ENCODE measurements around the gene SCYL2.
"Not testable (repeated sequence)": the region's sequence is repeated elsewhere in the genome, so short reads cannot be mapped to it uniquely, and the experiment has no call there.

Gene SCYL2

GRCh38 chr12:100265732-100266584, 1.0 kb upstream of the SCYL2 start:
- no peak for DNase-seq (ENCODE audit: low read depth in 2 of 2)

GRCh38 chr12:100266585-100266834, 467 bp upstream of the SCYL2 start:
- DNase-seq (ENCODE audit: low read depth in 2 of 2): no peak

GRCh38 chr12:100267603-100268281, 765 bp downstream of the SCYL2 start:
- no peak for DNase-seq (ENCODE audit: low read depth in 2 of 2)

- DNase-seq (ENCODE audit: low read depth in 2 of 2): no peak
Observed at GRCh38 chr12:100268835-100269564, 2.0 kb downstream of the SCYL2 start.

- no peak for DNase-seq (ENCODE audit: low read depth in 2 of 2)
Observed at GRCh38 chr12:100273782-100274181, 6.8 kb downstream of the SCYL2 start.

- no peak for DNase-seq (ENCODE audit: low read depth in 2 of 2)
Observed at GRCh38 chr12:100274291-100274690, 7.3 kb downstream of the SCYL2 start.

- no peak for DNase-seq (ENCODE audit: low read depth in 2 of 2)
Observed at GRCh38 chr12:100279159-100279558, 12.2 kb downstream of the SCYL2 start.

- no peak for DNase-seq (ENCODE audit: low read depth in 2 of 2)
Observed at GRCh38 chr12:100279607-100280244, 12.7 kb downstream of the SCYL2 start.

GRCh38 chr12:100284556-100284955, 17.6 kb downstream of the SCYL2 start:
- DNase-seq (ENCODE audit: low read depth in 2 of 2): not testable (repeated sequence)

GRCh38 chr12:100289038-100289437, 22.1 kb downstream of the SCYL2 start:
- DNase-seq (ENCODE audit: low read depth in 2 of 2): no peak

- DNase-seq (ENCODE audit: low read depth in 2 of 2): no peak
Observed at GRCh38 chr12:100290016-100290415, 23.0 kb downstream of the SCYL2 start.

- no peak for DNase-seq (ENCODE audit: low read depth in 2 of 2)
Observed at GRCh38 chr12:100293017-100293416, 26.0 kb downstream of the SCYL2 start.

GRCh38 chr12:100294366-100294765, 27.4 kb downstream of the SCYL2 start:
- not testable (repeated sequence) for DNase-seq (ENCODE audit: low read depth in 2 of 2)

GRCh38 chr12:100295764-100296555, 29.0 kb downstream of the SCYL2 start:
- DNase-seq (ENCODE audit: low read depth in 2 of 2): no peak

- DNase-seq (ENCODE audit: low read depth in 2 of 2): no peak
Observed at GRCh38 chr12:100302081-100302480, 35.1 kb downstream of the SCYL2 start.

GRCh38 chr12:100303831-100304230, 36.9 kb downstream of the SCYL2 start:
- DNase-seq (ENCODE audit: low read depth in 2 of 2): no peak

- DNase-seq (ENCODE audit: low read depth in 2 of 2): not testable (repeated sequence)
Observed at GRCh38 chr12:100304334-100304733, 37.4 kb downstream of the SCYL2 start.

GRCh38 chr12:100308138-100308537, 41.2 kb downstream of the SCYL2 start:
- DNase-seq (ENCODE audit: low read depth in 2 of 2): not testable (repeated sequence)

- no peak for DNase-seq (ENCODE audit: low read depth in 2 of 2)
Observed at GRCh38 chr12:100311317-100311716, 44.3 kb downstream of the SCYL2 start.

- no peak for DNase-seq (ENCODE audit: low read depth in 2 of 2)
Observed at GRCh38 chr12:100317371-100317770, 50.4 kb downstream of the SCYL2 start.

- DNase-seq (ENCODE audit: low read depth in 2 of 2): no peak
Observed at GRCh38 chr12:100324498-100324897, 57.5 kb downstream of the SCYL2 start.

Measured in fibroblast of skin of left biceps (primary cell).